HG02623 (cell line): ENCODE measurements around the gene SPOCD1.

Experiments
- ATAC-seq: cut with Tn5 transposase; IDR thresholded peaks from one replicate; pipeline ENCODE4 v1.9.1; 2021; ENCODE audit warnings: moderate library complexity; ENCODE audit not compliant: unreplicated experiment

Gene SPOCD1

DNA sequence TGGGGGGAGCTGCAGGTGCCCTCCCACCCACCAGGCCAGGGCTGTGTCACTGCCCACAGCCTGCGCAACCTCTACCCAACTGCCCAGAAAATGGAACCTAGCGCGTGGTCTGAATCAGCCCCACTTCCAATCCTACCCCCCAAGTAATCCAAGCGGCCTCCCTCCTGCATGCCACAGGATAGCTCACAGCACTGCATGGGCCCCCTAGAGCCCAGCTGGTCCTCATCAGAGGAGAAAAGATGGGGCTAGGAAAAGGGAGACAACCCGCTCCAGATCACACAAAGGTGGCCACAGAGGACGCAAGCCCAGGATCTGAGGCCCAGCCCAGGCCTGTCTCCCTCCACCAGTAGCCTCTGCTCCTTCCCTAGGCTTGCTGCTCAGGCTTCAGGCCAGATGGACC is 57.8 kb downstream of the SPOCD1 start:
- ATAC-seq: no peak

DNA sequence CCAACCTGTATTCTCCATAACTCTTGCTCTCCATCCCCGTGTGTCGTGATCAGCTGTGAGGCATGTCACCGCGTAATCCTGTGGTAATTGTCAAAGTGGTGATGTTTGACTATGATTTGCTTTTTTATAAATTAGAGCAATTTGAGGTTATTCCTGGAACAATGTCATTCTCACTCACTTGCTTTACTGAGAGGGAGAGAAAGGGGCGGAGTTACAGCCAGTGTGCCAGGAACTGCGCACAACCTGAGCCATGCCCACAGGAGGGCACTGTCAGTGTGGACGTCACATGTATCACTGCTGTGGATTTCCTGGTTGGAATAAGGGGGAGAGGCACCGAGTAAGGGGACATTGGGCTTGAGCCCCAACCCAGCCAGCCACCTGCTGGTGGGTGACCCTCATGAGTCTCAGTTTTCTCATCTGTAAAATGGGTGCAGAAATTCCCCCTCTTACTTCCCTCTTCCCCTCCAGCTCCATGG is 58.6 kb downstream of the SPOCD1 start:
- ATAC-seq: no peak

DNA sequence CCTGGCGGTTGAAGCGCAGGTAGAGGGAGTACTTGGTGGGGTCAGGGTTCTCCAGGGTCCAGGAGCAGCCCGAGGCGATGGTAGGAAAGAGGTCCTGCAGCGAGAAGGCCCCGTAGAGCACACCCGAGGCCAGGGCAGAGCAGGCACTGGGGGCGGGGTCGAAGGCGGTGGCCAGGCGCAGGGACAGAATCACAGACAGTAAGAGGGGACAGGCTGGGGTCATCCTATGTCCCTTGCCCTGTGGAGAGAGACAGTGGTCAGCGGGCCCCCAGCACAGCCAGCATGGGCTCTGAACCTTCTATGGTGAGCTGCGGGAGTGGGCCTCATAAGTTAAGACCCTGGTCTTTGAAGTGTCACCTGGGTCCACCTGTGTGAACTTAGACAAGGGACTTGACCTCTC is 59.2 kb downstream of the SPOCD1 start:
- ATAC-seq: no peak

DNA sequence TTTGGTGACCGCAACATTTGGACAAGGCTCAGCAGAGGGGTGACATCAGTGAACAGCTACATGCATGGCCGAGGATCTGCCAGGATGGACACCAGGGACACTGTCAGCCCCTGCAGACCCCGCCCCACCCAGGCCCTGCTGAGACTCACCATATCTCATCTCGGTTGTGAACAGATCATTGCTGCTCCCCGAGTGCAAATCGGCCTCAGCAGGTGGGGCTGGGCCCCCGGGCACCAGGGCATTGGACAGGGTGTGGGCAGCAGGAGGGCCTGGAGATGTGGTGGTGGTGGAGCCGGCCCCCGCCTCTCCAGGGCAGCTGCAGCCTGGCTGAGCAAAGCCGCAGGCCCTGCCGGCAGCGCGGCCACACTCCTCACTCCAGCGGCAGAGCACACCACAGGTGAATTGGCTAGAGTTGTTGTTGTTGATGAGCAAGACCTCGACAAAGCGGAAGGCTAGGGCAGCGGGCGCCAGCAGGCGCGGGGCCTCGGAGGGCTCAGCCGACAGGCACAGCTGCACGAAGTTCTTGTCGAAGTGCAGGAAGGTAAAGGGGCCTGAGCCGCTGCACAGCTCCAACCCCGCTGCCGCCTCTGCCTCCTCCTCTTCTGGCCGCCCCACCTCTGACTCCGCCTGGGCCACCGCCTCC is 59.9 kb downstream of the SPOCD1 start:
- no peak for ATAC-seq

DNA sequence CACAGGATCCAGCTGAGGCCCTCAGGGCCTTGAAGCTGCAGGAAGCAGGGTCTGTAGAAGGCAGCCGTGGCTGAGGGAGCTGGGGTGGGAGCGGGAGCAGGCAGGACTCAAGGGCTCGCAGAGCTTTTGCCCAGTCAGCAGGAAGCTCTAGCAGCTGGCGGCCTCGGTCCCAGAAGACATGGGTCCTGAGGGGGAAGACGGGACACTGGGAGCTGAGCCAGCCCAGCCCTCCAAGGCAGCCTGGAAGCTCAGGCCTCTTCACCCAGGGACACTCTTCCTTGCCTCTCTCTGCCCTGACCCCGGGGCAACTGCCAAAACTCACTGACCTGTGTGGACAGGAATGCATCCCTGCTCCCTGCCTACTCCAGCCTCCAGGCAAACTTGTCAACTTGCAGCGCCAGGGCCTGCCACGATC is 60.6 kb downstream of the SPOCD1 start:
- ATAC-seq: no peak

DNA sequence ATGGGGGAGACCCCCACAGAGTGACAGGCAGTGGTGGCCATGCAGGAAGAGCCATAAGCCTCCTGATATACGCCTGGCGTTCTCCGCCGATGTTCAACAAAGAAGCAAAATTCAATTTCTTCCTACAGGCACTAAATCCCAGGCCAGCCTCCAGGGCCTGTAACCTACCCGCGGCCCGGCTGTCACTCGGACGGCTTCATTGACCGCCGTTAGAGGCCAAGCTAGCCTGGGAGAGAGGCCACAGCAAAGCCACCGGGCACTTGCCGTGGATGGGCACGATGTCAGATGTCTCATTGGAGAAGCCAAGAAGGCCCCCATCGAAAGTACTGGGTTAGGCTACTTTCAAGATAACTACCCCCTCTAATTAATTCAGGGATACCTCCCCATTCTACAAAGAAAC is 61.4 kb downstream of the SPOCD1 start:
- ATAC-seq: no peak

DNA sequence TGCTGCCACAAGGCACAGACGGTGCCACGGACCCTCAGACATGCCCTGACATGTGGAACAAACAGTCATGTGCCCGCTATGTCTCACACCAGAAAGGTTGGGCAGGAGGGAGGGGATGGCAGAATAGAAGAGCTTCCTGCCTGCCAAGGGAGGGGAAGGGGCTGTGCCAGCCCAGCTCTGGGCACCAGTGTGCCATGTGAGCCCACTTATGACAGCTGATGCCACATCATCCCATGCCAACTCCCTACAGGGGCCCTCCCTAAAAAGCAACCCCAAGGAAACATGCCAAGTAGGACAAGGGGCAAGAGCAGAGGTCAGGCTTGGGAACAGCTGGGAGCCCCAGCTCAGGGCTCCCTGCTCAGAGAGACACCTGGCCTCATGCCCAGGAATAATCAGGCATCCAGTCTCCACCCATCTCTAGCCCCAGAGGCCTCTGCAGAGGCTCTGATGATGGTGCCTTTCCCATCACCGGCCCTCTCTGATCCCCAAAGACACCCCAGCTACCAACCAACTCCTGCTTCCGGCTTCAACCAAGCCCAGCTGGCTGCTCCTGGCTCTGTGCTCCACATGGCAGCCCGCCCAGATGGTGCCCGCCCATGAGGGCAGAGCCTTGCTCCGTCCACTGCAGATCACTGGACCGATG is 62.0 kb downstream of the SPOCD1 start:
- ATAC-seq: no peak

DNA sequence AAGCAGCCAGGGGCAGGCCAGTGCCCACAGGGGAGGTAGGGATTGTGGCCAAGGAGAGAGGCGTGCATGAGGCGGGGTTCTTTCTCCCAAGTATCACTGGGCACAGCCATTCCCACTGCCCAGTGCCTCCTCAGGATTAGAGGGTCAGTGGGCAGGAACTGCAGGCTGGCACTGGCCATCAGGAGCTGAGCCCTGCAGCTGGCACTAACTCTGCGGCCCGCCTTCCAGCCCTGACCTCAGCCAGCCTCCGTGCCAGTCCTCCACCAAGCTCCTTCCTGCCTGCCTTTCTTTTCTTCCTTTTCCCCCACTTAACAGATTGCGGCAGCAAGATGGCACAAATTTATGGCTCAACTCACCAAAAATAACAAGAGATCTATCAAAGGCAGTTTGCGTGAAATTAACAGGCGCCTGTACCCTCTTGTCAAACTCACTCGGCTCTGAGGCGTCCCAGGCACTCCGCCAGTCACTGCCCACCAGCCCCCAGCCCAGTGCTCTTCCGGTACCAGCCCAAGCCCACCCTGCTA is 62.8 kb downstream of the SPOCD1 start:
- no peak for ATAC-seq

DNA sequence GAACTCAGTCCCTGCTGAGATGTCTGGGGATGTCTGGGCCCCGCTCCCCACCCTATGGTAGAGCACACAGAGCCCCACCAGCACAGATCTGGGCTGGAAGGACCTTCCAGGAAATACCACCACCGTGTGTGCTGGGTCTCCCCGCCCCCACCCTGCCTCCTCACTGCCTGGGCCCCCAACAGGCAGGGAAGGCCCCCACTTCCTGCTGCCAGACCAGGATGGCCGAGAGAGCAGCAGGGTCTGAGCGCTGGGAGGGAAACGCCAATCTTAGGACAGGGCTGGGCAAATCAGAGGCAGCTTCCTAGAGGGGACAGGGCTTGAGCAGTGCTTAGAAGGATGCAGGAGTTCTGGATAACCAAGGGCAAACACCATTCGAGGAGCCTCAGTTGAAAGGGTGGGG is 63.6 kb downstream of the SPOCD1 start:
- no peak for ATAC-seq

DNA sequence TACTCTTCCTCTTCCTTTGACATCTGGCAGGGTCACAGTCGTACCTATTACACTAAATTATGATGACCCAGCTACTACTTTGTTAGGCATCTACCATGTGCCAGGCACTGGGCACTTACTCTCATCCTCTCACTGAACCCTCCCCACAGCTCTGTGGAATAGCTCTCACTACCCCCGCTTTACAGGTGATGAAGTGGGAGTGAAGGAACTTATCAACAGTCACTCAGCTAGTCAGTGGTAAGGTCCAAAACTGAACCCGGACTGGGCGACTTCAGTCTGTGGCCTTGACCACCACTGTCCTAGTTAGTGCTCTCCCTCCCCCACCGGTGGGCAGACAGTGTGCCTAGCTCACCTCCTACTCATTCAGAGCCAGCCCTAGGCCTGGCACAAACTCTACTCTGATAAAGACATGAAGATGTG is 64.0 kb downstream of the SPOCD1 start:
- no peak for ATAC-seq

DNA sequence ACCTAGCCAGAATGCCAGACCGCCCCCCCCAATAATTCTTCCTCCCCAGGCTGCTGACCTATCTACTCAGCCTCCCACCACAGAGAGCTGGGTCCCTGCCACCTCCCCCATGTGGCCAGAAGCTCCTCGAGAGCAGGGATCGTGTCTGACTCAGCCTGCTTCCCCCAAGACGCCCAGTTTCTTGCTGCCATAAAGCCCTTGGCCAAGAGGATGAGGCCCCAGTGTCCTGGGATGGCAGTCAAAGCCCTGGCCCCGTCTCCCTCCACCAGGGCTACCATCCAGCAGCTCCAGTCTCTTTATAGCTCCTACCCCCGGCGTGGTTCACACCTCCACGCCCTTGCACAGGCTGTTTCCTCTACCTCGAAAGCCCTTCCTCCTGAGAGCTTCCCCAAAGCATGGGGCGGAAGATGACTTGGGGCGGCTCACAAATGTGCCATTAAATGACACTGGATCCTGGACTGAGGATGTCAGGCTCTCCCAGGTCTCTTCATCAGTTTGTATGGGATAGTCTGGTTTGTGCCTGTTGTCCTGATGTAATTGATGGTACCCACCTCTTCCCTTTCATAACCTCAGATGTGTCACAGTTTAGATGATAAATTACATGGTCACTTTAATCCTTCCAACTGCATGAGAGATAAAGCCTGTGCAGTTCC is 64.8 kb downstream of the SPOCD1 start:
- no peak for ATAC-seq

DNA sequence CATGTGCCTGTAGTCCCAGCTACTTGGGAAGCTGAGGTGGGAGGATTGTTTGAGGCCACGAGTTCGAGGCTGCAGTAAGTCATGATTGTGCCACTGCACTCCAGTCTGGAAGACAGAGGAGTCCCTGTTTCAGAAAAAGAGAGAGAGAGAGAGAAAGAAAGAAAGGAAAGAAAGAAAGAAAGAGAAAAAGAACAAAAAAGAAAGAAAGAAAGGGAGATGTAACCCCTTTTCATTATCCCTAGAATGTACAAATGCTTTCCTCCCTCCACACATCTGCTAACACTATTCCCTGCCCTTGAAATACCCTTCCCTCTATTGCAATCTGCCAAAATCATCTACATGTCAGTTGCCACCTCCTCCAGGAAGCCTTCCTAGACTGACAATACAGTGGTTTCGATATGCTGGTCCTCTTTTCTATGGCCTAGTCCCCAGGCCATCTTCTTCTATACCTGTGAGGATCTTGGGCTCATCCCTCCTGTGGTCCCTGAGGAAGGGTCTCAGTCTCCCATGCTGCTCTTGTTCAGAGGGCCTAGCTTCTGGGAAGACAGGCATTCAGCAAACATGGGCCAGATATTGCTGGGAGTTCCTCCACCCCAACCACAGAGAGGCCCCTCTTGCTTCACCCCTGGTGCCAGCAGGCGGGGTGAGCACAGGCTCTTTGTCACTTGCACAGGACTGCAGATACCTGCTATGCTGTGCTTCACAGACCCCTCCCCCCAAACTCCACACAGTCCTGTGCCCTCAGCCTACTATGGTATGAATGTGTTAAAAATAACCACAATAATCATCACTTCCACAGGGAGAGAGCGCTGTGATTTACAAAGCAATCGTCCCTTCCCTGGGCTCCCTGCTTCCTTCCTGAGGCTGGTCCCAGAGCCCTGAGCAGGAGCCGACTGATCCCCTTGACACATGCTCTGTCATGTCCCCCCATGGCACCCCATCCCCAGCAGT is 65.8 kb downstream of the SPOCD1 start:
- no peak for ATAC-seq

DNA sequence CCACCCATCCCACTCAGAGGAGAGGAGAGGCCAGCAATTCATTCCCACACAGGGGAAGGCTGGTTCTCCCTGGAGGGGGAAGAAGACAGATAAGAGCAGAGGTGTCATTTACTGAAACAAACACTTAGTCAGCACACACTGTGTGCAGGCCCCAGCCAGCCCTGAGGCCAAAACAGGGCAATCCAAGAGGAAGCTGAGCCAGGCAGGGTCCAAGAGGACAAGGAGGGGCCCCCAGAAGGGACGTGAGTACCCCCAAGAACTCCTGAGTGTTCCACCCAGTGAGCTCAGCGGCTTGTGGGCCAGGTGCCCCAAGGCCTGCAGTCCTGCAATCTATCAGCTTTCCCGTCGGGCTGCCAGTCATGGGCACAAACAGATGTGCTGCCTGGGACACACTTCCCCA is 67.5 kb downstream of the SPOCD1 start:
- ATAC-seq: no peak

DNA sequence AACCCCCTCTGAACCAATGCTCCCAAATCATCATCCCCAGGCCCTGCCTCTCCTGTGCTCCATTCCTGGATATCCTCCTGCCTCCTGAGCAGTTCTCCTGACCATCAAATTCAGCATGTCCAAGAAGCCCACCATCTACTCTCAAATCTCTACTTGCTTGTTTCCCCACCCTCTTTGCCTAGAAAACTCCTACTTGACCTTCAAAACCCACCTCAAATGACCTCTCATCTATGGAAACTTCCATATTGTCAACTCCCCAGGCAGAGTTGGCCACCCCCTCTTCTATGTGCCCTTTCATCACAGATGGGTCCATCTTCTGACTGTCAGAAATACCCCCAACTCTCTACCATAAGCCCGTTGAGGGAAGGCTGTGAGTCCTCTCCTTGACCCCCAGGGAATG is 68.5 kb downstream of the SPOCD1 start:
- no peak for ATAC-seq

DNA sequence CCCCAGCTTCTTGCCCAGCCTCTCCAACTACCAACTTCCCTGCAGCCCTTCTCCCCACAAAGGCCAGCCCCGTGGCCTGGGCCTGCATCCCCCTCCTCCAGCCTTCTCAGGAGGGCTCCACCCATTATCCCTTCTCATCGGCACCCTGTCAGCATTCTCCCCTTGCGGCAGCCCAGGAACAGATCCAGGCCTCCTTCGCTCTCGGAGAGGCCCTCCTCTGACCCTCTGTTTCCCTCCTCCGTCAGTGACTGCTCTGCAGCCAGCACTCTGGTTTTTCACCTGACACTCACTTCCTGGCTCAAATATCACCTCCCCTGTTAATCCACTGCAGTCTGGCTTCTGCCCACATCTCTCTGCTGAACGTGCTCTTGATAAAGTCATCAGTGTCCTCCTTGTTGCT is 69.1 kb downstream of the SPOCD1 start:
- no peak for ATAC-seq

DNA sequence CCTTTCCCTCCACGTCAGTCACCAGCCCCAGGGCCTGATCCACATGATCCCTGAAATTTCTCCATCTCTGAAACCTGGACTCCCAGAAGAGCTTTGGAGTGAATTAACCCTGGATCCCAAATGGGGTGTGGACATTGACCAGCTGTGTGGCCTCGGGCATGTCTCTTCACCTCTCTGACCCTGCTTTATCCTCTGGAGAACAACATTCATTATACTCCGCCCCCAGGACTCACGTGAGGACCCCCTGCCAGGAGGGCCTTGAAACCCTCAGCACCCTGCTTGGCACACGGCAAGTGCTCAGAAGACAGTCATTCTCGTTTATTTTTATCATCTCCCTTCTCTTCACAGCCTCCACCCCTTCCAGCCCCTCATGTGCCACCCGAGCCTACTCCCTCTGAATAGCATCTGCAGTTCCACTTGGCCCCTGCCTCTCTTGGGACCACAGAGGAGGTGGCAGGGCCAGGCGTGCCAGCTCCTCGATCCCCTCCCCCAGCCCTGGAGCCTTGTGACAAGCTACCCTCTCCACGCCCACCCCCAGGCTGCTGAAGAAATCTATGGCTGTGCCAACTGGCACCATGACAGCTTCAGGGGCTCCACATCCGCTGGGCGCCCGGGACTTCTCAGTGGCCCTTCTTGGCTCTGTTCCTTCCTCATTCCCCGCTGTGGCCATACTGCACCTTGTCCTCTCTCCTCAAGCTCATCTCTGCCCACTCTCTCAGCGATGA is 69.7 kb downstream of the SPOCD1 start:
- ATAC-seq: no peak

DNA sequence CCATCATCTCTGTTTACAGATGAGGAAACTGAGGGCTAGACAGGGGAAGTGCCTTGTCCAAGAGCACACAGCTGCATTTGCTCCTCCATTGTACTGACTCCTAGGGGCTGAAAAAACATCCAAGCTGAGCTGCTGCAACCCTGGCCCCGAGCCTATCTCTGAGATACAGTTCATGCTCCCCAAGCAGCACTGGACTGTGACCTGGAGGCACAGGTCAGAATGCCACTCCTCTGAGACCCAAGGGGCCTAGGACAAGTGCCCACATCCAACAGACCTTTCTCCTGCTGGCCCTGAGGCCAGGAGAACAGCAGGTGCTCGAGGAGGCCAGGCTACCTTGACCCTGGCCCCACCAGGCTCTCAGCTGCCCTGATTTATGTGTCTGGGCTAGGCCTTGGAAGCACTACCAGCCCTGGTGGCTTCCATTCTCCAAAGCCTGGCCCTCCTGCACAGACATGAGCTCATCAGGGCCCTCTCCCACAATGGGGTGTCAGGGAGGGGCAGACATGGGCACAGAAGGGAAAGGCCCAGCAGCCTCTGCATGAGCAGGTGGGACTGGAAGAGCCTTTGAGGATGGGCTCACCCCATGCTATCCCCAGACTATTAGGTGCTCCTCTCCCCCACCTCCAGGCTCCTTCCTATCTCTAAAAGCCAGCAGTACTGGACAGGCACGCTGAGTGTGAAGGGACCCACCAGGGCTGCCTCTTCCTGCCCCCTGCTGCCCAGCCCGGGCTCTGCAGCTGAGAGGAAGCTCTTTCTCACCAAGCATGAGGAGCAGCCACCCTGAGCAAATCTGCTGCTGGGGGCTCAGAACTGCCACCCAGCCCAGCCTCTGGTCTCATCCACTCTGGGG is 70.5 kb downstream of the SPOCD1 start:
- ATAC-seq: no peak

DNA sequence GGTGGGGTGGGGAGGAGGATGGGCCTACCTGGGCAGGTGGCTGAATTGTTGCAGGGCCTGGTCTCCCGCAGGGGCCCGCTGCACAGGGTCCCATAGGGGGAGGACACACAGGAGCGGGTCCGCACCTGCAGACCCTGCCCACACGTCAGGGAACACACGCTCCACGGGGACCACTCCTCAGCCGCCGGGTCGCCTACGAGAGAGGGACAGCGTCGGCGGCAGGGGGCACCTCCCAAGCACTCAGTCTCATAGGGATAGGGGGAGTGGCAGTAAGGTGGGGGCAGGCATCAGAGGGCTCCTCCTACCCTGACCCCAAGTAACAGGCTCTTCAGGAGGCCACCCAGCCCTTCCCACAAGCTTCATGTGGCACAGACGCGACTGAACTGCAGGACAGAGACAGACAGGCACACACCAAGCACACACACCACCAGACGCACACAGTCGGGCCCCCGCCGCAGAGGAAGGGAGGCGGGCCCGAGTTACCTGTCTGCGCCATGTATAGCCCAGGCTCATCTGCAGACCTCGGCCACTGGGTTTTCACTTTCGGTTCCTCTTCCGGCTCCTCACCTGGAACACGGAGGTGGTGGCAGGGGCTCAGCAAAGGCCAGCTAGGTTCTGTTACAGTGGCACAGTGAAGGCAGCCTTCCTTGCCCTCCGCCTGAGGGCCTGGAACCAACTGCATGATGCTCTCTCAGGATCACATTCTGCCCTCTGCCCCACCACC is 71.5 kb downstream of the SPOCD1 start:
- peak; percentile 55 for ATAC-seq
